GM18909 (cell line): Measurements from ENCODE around the gene GRIN2A.

Experiments used
- ATAC-seq: cut with Tn5 transposase; IDR thresholded peaks from one replicate; pipeline ENCODE4 v1.9.1; 2021; ENCODE audit warnings: mild to moderate bottlenecking; ENCODE audit not compliant: unreplicated experiment, poor library complexity

The GRIN2A gene

GRCh38 chr16:9800186-9800738 is 382.0 kb downstream of the GRIN2A start:
- ATAC-seq: no peak

GRCh38 chr16:9798952-9799580 is 383.2 kb downstream of the GRIN2A start:
- no peak for ATAC-seq

GRCh38 chr16:9798474-9798873 is 383.8 kb downstream of the GRIN2A start:
- no peak for ATAC-seq

- ATAC-seq: no peak
Observed at GRCh38 chr16:9797306-9797705, 384.9 kb downstream of the GRIN2A start.

- no peak for ATAC-seq
Observed at GRCh38 chr16:9793623-9794022, 388.6 kb downstream of the GRIN2A start.

- ATAC-seq: no peak
Observed at GRCh38 chr16:9791556-9791955, 390.7 kb downstream of the GRIN2A start.

GRCh38 chr16:9790199-9790598 is 392.0 kb downstream of the GRIN2A start:
- no peak for ATAC-seq

- no peak for ATAC-seq
Observed at GRCh38 chr16:9787717-9788116, 394.5 kb downstream of the GRIN2A start.

GRCh38 chr16:9780831-9781230 is 401.4 kb downstream of the GRIN2A start:
- ATAC-seq: no peak

GRCh38 chr16:9778849-9779248 is 403.4 kb downstream of the GRIN2A start:
- no peak for ATAC-seq

- ATAC-seq: no peak
Observed at GRCh38 chr16:9775998-9776397, 406.2 kb downstream of the GRIN2A start.

- no peak for ATAC-seq
Observed at GRCh38 chr16:9773289-9773688, 408.9 kb downstream of the GRIN2A start.

- ATAC-seq: no peak
Observed at GRCh38 chr16:9772526-9773225, 409.6 kb downstream of the GRIN2A start.

GRCh38 chr16:9766891-9767290 is 415.3 kb downstream of the GRIN2A start:
- ATAC-seq: no peak

- no peak for ATAC-seq
Observed at GRCh38 chr16:9763505-9763904, 418.7 kb downstream of the GRIN2A start.

- no peak for ATAC-seq
Observed at GRCh38 chr16:9761870-9762269, 420.4 kb downstream of the GRIN2A start.

- no peak for ATAC-seq
Observed at GRCh38 chr16:9757687-9758086, 424.5 kb downstream of the GRIN2A start.

GRCh38 chr16:9756434-9756833 is 425.8 kb downstream of the GRIN2A start:
- no peak for ATAC-seq

GRCh38 chr16:9755081-9755480 is 427.1 kb downstream of the GRIN2A start:
- no peak for ATAC-seq

GRCh38 chr16:9741776-9742175 is 440.5 kb downstream of the GRIN2A start:
- no peak for ATAC-seq

- ATAC-seq: no peak
Observed at GRCh38 chr16:9739301-9739700, 442.9 kb downstream of the GRIN2A start.

GRCh38 chr16:9738690-9739089 is 443.5 kb downstream of the GRIN2A start:
- no peak for ATAC-seq
